ENCODE measurements around the gene TMEM174. TPM values are rescaled to one million over a fixed set of nuclear protein-coding genes. Genes with fewer than 3 reads are reported as not detected.

TMEM174 gene
- total and polyA plus RNA-seq, 2 of the 4 experiments (the other 2 are of a cell fraction) = not detected

DNA sequence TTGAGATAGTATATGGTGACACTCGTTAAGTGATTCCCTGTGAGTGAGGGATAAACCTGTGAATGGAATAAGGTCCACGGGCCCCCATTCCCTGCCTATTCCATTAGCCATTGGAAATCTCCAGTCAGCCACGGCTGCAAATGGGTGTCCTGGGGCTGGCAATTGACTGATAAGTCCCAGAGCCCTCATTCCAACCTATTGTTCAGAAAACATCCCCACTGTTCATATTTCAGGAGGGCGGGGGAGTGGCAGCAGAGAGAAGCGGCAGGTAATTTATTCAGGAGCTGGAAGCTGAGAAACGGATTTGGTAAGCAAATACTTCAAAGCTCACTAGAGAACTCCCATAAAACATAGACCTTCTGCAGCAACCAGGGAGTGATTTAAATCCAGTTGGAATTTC is 42.0 kb downstream of the TMEM174 start:
- dilution Hi-C loops (cut with HindIII; ENCODE audit: low sequenced_read_pairs, unreplicated experiment) = no loop called here
- 0 out of 2 replicates have a peak, but pooled peaks cover 3% of the 10 kb centered on the region for H3K27me3 ChIP-seq (ENCODE audit: control insufficient read depth, insufficient read depth, low read length)

More for the DNA sequence above, 42.0 kb downstream of the TMEM174 start:
- no peaks in the 10 kb centered on the region for H3K9me1 ChIP-seq (ENCODE audit: insufficient read depth, low read length)
- H4K5ac ChIP-seq (ENCODE audit: low read depth, low read length) = no peak overlapping the region
- no peak overlapping the region for H2BK120ac ChIP-seq (ENCODE audit: low read depth, low read length)
- H2AK9ac ChIP-seq (replicated peaks; ENCODE audit: low read depth, low read length, poor library complexity) = no peak overlapping the region
- ATAC-seq (ENCODE audit: low read depth) (no peak), DNase-seq (no peak)
- H3K27ac ChIP-seq (ENCODE audit: insufficient read depth, low read length) = no peak overlapping the region
- no peak overlapping the region for H4K91ac ChIP-seq (ENCODE audit: insufficient read depth, low read depth, low read length)
- H4K8ac ChIP-seq (ENCODE audit: low read depth in 2 of 2, low read length in 2 of 2) = no peak overlapping the region
- H3K4me2 ChIP-seq (ENCODE audit: low read depth, low read length) = no peak overlapping the region
- no peak overlapping the region for H2BK15ac ChIP-seq (ENCODE audit: low read depth, low read length)
- H3K4me3 ChIP-seq (ENCODE audit: insufficient read depth, low read depth, low read length) = no peak overlapping the region
- no peak overlapping the region for H2BK20ac ChIP-seq (ENCODE audit: low read depth, low read length)
- no peak overlapping the region for H2AK5ac ChIP-seq (ENCODE audit: low read depth, low read length)
- CTCF ChIA-PET = interaction anchor here (0.6 to 3.0 kb wide), 7 partner anchors 82 to 240 kb away, joined by 3 to 19 read pairs (median 5); no protein-coding TSS in a partner anchor
- no peak overlapping the region; the same call in 1 of the 2 replicates for H3K23ac ChIP-seq (ENCODE audit: low read depth, low read length)
- TF ChIP-seq MAZ (IDR thresholded peaks at IDR 0.05; ENCODE audit: borderline replicate concordance, low read depth, low read length) = no peak
- TF ChIP-seq RCOR1 (IDR thresholded peaks at IDR 0.05; ENCODE audit: insufficient replicate concordance, low read length) = no peak
- no peak for TF ChIP-seq MXI1 (IDR thresholded peaks at IDR 0.05; ENCODE audit: borderline replicate concordance, low read depth, low read length)
- TF ChIP-seq FOS (IDR thresholded peaks at IDR 0.05; ENCODE audit: low read depth, low read length) = no peak
- TF ChIP-seq NFE2L2 (IDR thresholded peaks at IDR 0.05; ENCODE audit: low read depth, low read length) = no peak
- TF ChIP-seq, protein P1, sequence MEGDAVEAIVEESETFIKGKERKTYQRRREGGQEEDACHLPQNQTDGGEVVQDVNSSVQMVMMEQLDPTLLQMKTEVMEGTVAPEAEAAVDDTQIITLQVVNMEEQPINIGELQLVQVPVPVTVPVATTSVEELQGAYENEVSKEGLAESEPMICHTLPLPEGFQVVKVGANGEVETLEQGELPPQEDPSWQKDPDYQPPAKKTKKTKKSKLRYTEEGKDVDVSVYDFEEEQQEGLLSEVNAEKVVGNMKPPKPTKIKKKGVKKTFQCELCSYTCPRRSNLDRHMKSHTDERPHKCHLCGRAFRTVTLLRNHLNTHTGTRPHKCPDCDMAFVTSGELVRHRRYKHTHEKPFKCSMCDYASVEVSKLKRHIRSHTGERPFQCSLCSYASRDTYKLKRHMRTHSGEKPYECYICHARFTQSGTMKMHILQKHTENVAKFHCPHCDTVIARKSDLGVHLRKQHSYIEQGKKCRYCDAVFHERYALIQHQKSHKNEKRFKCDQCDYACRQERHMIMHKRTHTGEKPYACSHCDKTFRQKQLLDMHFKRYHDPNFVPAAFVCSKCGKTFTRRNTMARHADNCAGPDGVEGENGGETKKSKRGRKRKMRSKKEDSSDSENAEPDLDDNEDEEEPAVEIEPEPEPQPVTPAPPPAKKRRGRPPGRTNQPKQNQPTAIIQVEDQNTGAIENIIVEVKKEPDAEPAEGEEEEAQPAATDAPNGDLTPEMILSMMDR (conservative IDR thresholded peaks at IDR 0.05; ENCODE audit: low read depth, low read length) = no peak
- TF ChIP-seq, protein P2, sequence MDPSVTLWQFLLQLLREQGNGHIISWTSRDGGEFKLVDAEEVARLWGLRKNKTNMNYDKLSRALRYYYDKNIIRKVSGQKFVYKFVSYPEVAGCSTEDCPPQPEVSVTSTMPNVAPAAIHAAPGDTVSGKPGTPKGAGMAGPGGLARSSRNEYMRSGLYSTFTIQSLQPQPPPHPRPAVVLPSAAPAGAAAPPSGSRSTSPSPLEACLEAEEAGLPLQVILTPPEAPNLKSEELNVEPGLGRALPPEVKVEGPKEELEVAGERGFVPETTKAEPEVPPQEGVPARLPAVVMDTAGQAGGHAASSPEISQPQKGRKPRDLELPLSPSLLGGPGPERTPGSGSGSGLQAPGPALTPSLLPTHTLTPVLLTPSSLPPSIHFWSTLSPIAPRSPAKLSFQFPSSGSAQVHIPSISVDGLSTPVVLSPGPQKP (IDR thresholded peaks at IDR 0.05; ENCODE audit: borderline replicate concordance, low read depth, low read length) = no peak
- TF ChIP-seq SMC3 (IDR thresholded peaks at IDR 0.05; ENCODE audit: low read depth, low read length) = no peak
- no peaks in the 10 kb centered on the region for H3K9me3 ChIP-seq (ENCODE audit: control insufficient read depth, insufficient read depth, low read length)
- H2BK5ac ChIP-seq (ENCODE audit: low read depth, low read length, poor library complexity, severe bottlenecking) = no peak overlapping the region
- H3K56ac ChIP-seq (ENCODE audit: extremely low read depth, insufficient read depth, low read length) = no peak overlapping the region
- H3K4me1 ChIP-seq (ENCODE audit: control insufficient read depth, insufficient read depth, low read length) = 0 out of 2 replicates have a peak, but pooled peaks cover 2% of the 10 kb centered on the region
- H3K9ac ChIP-seq (ENCODE audit: low read depth, low read length) = no peak overlapping the region
- H3K36me3 ChIP-seq (ENCODE audit: control insufficient read depth, insufficient read depth, low read length) = no peaks in the 10 kb centered on the region
- no peak overlapping the region for H2AFZ ChIP-seq (replicated peaks; ENCODE audit: low read length, poor library complexity)
- intact Hi-C loops (cut with micrococcal nuclease) = loop anchor here (5.0 kb wide), 3 partner anchors 82 to 322 kb away; no protein-coding TSS in a partner anchor
- no peaks in the 10 kb centered on the region for H3K79me1 ChIP-seq (ENCODE audit: low read depth in 1 of 2, low read length in 2 of 2)
- H3K4ac ChIP-seq (ENCODE audit: low read depth, low read length) = no peak overlapping the region
- WGBS, 2 experiments (ENCODE audit: extremely low coverage in 2 of 2, insufficient read length in 1 of 2) = no CpG with 5 or more reads among the region's 6 CpGs
- no peak overlapping the region for H3K18ac ChIP-seq (ENCODE audit: low read depth, low read length)
- in situ Hi-C loops (cut with MboI; ENCODE audit: low sequenced_read_pairs) = no loop called here
- POLR2A ChIA-PET (ENCODE audit: unreplicated experiment) = interaction anchor here (1.2 kb wide), 1 partner anchor 234 kb away, joined by 3 read pairs; the partner anchor contains the start of gene FOXD1
- H4K20me1 ChIP-seq (ENCODE audit: insufficient read depth, low read length) = no peaks in the 10 kb centered on the region
- no peak overlapping the region for H3K14ac ChIP-seq (replicated peaks; ENCODE audit: low read depth, low read length)
- BruUV-seq (replicated peaks) = no TSS peak

Measured in IMR-90 (cell line).